ENCODE data around the gene NCAPD3. TPM values are rescaled to one million over a fixed set of nuclear protein-coding genes. Genes with fewer than 3 reads are reported as not detected.

Gene NCAPD3
- total and polyA plus RNA-seq, 4 donors, result 4.4 to 23.5 (median 16.5) TPM

DNA sequence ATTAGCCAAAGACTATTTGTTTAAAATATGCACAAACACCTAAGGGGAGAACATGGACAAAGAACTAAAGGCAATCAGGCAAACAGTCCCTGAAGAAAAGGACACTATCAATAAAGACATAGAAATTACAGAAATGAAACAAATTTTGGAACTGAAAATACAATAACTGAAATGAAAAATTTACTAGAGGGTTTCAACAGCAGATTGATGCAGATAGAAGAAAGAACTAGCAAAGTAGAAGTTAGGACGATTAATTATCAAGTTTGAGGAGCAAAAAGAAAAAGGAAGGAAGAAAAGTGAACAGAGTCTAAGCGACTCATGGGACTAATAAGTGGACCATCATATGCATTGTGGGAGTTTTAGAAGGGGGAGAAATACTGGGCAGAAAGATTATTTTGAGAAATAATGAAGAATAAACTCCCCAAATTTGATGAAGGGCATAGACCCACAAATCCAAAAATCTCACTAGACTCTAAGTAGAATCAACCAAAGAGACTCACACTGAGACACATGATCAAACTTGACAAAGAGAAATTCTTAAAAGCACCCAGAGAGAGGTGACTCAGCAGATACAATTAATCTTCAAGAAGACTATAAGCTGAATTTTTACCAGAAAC is 92.0 kb downstream of the NCAPD3 start:
- Histone ChIP-seq H3K9ac (ENCODE audit: insufficient read depth in 1 of 2, low read length in 2 of 2) (no peak overlapping the region), H3K27ac (ENCODE audit: low read depth in 1 of 2, low read length in 1 of 2) (no peak overlapping the region), H3K36me3 (ENCODE audit: control insufficient read depth in 4 of 4, insufficient read depth in 4 of 4, low read length in 4 of 4) (peaks cover 0 to 2% (median 0%) of the 10 kb centered on the region in 4 donors), H3K9me3 (ENCODE audit: control insufficient read depth in 4 of 4, insufficient read depth in 3 of 4, low read length in 3 of 4) (peaks cover 0 to 15% (median 5%) of the 10 kb centered on the region in 4 donors), H3K27me3 (ENCODE audit: control insufficient read depth in 3 of 3, insufficient read depth in 3 of 3, low read length in 2 of 3) (no peaks in the 10 kb centered on the region), H3K4me1 (ENCODE audit: control insufficient read depth in 5 of 5, insufficient read depth in 5 of 5, low read length in 5 of 5) (peaks cover 0 to under 1% (median 0%) of the 10 kb centered on the region in 5 donors), H3K4me3 (no peak overlapping the region)
- 92% methylated on average over 2 of the region's 2 CpGs for WGBS, 2 donors
- TF ChIP-seq, protein P1, sequence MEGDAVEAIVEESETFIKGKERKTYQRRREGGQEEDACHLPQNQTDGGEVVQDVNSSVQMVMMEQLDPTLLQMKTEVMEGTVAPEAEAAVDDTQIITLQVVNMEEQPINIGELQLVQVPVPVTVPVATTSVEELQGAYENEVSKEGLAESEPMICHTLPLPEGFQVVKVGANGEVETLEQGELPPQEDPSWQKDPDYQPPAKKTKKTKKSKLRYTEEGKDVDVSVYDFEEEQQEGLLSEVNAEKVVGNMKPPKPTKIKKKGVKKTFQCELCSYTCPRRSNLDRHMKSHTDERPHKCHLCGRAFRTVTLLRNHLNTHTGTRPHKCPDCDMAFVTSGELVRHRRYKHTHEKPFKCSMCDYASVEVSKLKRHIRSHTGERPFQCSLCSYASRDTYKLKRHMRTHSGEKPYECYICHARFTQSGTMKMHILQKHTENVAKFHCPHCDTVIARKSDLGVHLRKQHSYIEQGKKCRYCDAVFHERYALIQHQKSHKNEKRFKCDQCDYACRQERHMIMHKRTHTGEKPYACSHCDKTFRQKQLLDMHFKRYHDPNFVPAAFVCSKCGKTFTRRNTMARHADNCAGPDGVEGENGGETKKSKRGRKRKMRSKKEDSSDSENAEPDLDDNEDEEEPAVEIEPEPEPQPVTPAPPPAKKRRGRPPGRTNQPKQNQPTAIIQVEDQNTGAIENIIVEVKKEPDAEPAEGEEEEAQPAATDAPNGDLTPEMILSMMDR (IDR thresholded peaks at IDR 0.05; ENCODE audit: control extremely low read depth, extremely low read depth), result no peak
- no peak for ATAC-seq (ENCODE audit: insufficient read depth, low FRiP score)
- DNase-seq, result no peak

DNA sequence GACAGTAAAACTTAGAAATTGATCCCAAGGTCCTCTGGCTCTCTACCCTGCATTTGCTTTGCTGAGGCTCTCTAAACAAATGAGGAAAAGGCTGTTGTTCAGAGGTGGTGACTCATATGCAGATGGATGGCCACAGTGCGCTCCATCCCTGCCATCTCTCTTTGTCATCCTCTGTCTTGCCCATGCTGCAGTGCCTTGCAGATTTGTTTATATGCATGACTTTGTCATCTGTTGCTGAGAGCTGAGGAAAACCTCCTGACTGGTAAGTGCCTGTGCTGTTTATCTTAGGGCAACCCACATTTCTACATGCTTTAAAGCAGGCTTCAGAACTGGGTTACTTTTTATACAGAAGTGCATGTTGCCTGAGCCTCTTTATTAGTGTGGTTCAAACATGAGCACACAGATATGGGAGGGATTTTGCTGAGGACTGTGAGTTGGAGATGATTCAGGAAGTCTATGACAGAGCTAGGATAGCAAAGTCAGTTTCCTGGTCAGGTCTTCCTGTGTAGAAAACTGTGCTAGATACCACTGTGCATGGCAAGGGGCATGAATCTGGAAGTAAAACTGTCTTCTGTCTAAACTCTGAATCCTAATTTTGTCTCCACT is 97.4 kb downstream of the NCAPD3 start:
- WGBS, 2 donors, result 47 to 69% methylated on average over 1 of the region's 1 CpG
- H3K27me3 ChIP-seq (ENCODE audit: control insufficient read depth in 3 of 3, insufficient read depth in 3 of 3, low read length in 2 of 3), result peaks cover 0 to 13% (median 2%) of the 10 kb centered on the region in 3 donors
- TF ChIP-seq, protein P1 (IDR thresholded peaks at IDR 0.05; ENCODE audit: control extremely low read depth, extremely low read depth), result no peak
- ATAC-seq (ENCODE audit: insufficient read depth, low FRiP score), result no peak
- DNase-seq, result peak in 2 of 3 donors; percentile 15 to 27
- no peak overlapping the region for H3K9ac ChIP-seq (ENCODE audit: insufficient read depth in 1 of 2, low read length in 2 of 2)
- H3K27ac ChIP-seq (ENCODE audit: low read depth in 1 of 2, low read length in 1 of 2), result peak overlapping the region in 1 of 2 donors; percentile 47
- H3K36me3 ChIP-seq (ENCODE audit: control insufficient read depth in 4 of 4, insufficient read depth in 4 of 4, low read length in 4 of 4), result peaks cover 0 to 2% (median 0%) of the 10 kb centered on the region in 4 donors
- peaks cover 3 to 26% (median 10%) of the 10 kb centered on the region in 5 donors for H3K4me1 ChIP-seq (ENCODE audit: control insufficient read depth in 5 of 5, insufficient read depth in 5 of 5, low read length in 5 of 5)
- H3K4me3 ChIP-seq, result no peak overlapping the region
- H3K9me3 ChIP-seq (ENCODE audit: control insufficient read depth in 4 of 4, insufficient read depth in 3 of 4, low read length in 3 of 4), result peaks cover 0 to 8% (median 3%) of the 10 kb centered on the region in 4 donors

DNA sequence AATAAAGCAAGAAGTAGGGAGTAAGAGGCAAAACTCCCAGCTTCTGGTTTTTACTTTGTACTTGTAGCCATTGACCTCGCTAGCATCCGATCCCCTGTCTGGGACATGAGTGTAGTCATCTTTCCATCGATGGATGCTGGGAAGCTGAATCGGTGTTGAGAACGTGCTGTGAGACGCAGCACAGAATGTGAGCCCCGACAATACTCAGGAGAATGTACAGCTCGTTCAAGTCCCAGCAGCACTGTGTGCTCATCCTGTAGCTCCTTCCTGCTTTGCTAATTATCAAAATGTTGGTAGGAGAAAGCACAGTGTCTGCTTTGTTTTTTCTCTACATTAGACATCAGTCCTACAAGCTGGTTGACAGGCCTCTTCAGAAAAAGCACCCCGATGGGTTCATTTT is 98.3 kb downstream of the NCAPD3 start:
- Histone ChIP-seq H3K4me3 (no peak overlapping the region), H3K9ac (ENCODE audit: insufficient read depth in 1 of 2, low read length in 2 of 2) (no peak overlapping the region), H3K9me3 (ENCODE audit: control insufficient read depth in 4 of 4, insufficient read depth in 3 of 4, low read length in 3 of 4) (peaks cover 0 to 2% (median 0%) of the 10 kb centered on the region in 4 donors), H3K27me3 (ENCODE audit: control insufficient read depth in 3 of 3, insufficient read depth in 3 of 3, low read length in 2 of 3) (peaks cover 0 to 13% (median 2%) of the 10 kb centered on the region in 3 donors), H3K4me1 (ENCODE audit: control insufficient read depth in 5 of 5, insufficient read depth in 5 of 5, low read length in 5 of 5) (peaks cover 8 to 34% (median 12%) of the 10 kb centered on the region in 5 donors), H3K36me3 (ENCODE audit: control insufficient read depth in 4 of 4, insufficient read depth in 4 of 4, low read length in 4 of 4) (no peaks in the 10 kb centered on the region), H3K27ac (ENCODE audit: low read depth in 1 of 2, low read length in 1 of 2) (peak overlapping the region; percentile 47 to 79)
- DNase-seq (no peak), ATAC-seq (ENCODE audit: insufficient read depth, low FRiP score) (no peak)
- WGBS, 2 donors, result 68 to 85% methylated on average over 9 of the region's 9 CpGs
- TF ChIP-seq, protein P1 (IDR thresholded peaks at IDR 0.05; ENCODE audit: control extremely low read depth, extremely low read depth), result no peak

Data from lung (tissue), 12 donors.